Stomach (tissue), 9 donors: Measurements from ENCODE around the gene DLX6. TPM values are rescaled to one million over a fixed set of nuclear protein-coding genes. Genes with fewer than 3 reads are reported as not detected.

ENCODE experiments used
- DNase-seq, 2 donors: peaks; one replicate each; pipeline versions ENCODE4 v3.0.0 to v3.0.0-alpha.2; 2013 to 2019
- H3K27ac ChIP-seq, 5 donors: fragments of 200-600 bp in 4 of 5; sonication (generic) in 4 of 5; one replicate each; pipeline ENCODE4 v1.5.1; 2013 to 2019; ENCODE audit warnings: mild to moderate bottlenecking in 1 of 5, moderate library complexity in 1 of 5
- H3K27me3 ChIP-seq, 3 donors: fragments of 200-600 bp; sonication (generic); one replicate each; pipeline ENCODE4 v1.5.1; 2017 to 2019; ENCODE audit warnings: mixed run types in 1 of 3
- H3K36me3 ChIP-seq, 4 donors: fragments of 200-600 bp; sonication (generic); 1 replicate in 3 of 4; 2 replicates in 1 of 4; pipeline ENCODE4 v1.5.1; 2016 to 2019
- H3K4me1 ChIP-seq, 4 donors: fragments of 200-600 bp; sonication (generic); one replicate each; pipeline ENCODE4 v1.5.1; 2016 to 2019
- H3K4me3 ChIP-seq, 4 donors: fragments of 200-600 bp; sonication (generic) in 3 of 4; one replicate each; pipeline ENCODE4 v1.5.1; 2016 to 2019; ENCODE audit warnings: mild to moderate bottlenecking in 1 of 4
- H3K9me3 ChIP-seq, 4 donors: fragments of 200-600 bp; sonication (generic); one replicate each; pipeline ENCODE4 v1.5.1; 2016 to 2019
- EP300 ChIP-seq: sonication (generic); formaldehyde crosslinking; IDR thresholded peaks from one replicate; pipeline ENCODE4 v1.6.1; 2017; ENCODE audit warnings: antibody characterized with exemption
- POLR2A ChIP-seq, 4 donors: fragments of 450-650 bp; IDR thresholded peaks; one replicate each; pipeline ENCODE4 v1.6.1; 2016; ENCODE audit warnings: antibody characterized with exemption in 4 of 4, control low read depth in 2 of 4, mild to moderate bottlenecking in 1 of 4, moderate library complexity in 1 of 4
- POLR2AphosphoS5 ChIP-seq, 3 donors: sonication (generic); formaldehyde crosslinking; IDR thresholded peaks; one replicate each; pipeline ENCODE4 v1.6.1; 2016; ENCODE audit warnings: antibody characterized with exemption in 3 of 3
- WGBS, 5 donors: extraction: QIAGEN DNeasy Blood & Tissue Kit in 3 of 5; methylation state at CpG; one replicate each; pipeline versions ENCODE4 v1.1.5 to v1.1.7; 2013 to 2018; 5-methylcytosine and 5-hydroxymethylcytosine counted together
- intact Hi-C: fragments of 100-400 bp; cut with DNase I; formaldehyde crosslinking; loops from one replicate; pipeline ENCODE4 v1.15.1; 2023; ENCODE audit warnings: low total_unique reads
- polyA plus RNA-seq, 3 donors: library from polyadenylated mRNA; stranded (reverse); fragments of 200-250 nt; gene quantifications; one replicate each; pipeline ENCODE4 v1.2.3, GENCODE V29; 2013
- total RNA-seq, 5 donors: library from RNA; depleted of rRNA; stranded (reverse); fragments of >200 nt; gene quantifications; one replicate each; pipeline versions ENCODE4 v1.1.0 to v1.2.3, GENCODE V29; 2014 to 2016
- TF ChIP-seq, protein P1 (sequence below), 7 experiments: fragments of 450-650 bp in 4 of 7; fragments of 200-600 bp in 3 of 7; sonication (generic) in 3 of 7; IDR thresholded peaks; one replicate each; pipeline ENCODE4 v1.5.1; 2016 to 2019; ENCODE audit warnings: antibody characterized with exemption in 7 of 7, control low read depth in 2 of 7, mild to moderate bottlenecking in 1 of 7
- donor health status: healthy with polysubstance abuse.
- donor health status: Bipolar disorder and iron deficiency.
- donor health status: healthy.

The DLX6 gene
- total and polyA plus RNA-seq, 8 donors: 0.08 TPM; not detected in 7

DNA sequence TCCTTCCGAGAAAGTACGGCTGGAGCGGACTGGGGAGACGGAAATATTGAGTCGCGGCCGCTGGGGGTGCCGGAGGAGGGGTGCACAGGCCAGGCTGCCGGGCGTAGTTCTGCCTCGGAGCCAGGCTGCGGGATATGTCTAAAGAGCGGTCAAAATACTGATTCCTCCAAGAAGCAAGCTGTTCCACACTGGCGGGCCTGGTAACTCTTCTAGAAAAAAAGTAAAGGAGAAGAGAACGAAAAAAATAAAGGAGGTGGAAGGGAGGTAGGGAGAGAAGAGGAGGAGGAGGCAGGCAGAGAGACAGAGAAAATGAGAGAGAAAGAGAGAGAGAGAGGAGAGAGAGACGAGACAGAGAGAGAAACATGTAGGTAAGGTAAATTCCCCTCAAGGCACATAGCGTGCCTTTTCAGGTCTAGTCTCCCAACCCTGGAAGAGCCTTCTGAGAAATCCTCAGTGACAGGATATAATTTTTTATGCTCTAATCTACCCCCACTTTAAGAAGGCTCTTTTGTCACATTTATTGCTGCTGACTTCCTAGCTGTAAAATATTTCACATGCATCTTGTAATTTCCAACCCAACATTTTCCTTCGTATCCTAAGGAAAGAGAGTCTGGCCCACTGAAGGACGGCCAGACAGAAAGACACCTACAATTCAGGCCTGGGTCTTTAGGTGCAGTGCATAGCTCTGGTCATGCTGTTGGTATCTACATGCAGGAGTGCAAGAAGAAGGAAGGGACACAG is 13.6 kb downstream of the DLX6 start:
- no peak for DNase-seq
- no peak overlapping the region for H3K27ac ChIP-seq
- H3K36me3 ChIP-seq: no peaks in the 10 kb centered on the region
- H3K4me3 ChIP-seq: no peak overlapping the region
- H3K9me3 ChIP-seq: peaks cover 0 to 7% (median 0%) of the 10 kb centered on the region in 4 donors
- intact Hi-C loops: no loop called here
- peaks cover 62 to 100% (median 100%) of the 10 kb centered on the region in 3 donors for H3K27me3 ChIP-seq
- no peak for TF ChIP-seq POLR2AphosphoS5 (IDR thresholded peaks at IDR 0.05)
- TF ChIP-seq EP300: no peak
- TF ChIP-seq POLR2A (IDR thresholded peaks at IDR 0.05): no peak
- TF ChIP-seq, protein P1, sequence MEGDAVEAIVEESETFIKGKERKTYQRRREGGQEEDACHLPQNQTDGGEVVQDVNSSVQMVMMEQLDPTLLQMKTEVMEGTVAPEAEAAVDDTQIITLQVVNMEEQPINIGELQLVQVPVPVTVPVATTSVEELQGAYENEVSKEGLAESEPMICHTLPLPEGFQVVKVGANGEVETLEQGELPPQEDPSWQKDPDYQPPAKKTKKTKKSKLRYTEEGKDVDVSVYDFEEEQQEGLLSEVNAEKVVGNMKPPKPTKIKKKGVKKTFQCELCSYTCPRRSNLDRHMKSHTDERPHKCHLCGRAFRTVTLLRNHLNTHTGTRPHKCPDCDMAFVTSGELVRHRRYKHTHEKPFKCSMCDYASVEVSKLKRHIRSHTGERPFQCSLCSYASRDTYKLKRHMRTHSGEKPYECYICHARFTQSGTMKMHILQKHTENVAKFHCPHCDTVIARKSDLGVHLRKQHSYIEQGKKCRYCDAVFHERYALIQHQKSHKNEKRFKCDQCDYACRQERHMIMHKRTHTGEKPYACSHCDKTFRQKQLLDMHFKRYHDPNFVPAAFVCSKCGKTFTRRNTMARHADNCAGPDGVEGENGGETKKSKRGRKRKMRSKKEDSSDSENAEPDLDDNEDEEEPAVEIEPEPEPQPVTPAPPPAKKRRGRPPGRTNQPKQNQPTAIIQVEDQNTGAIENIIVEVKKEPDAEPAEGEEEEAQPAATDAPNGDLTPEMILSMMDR (IDR thresholded peaks at IDR 0.05): no peak
- 11 to 20% (median 13%) methylated on average over 19 of the region's 19 CpGs for WGBS, 5 donors
- H3K4me1 ChIP-seq: peaks cover under 1 to 63% (median 45%) of the 10 kb centered on the region in 4 donors

- Histone ChIP-seq H3K27ac (no peak overlapping the region), H3K27me3 (peaks cover 70 to 100% (median 100%) of the 10 kb centered on the region in 3 donors), H3K36me3 (no peaks in the 10 kb centered on the region), H3K4me3 (no peak overlapping the region), H3K4me1 (peaks cover 8 to 71% (median 53%) of the 10 kb centered on the region in 4 donors), H3K9me3 (peaks cover 0 to 7% (median 0%) of the 10 kb centered on the region in 4 donors)
- TF ChIP-seq, protein P1 (IDR thresholded peaks at IDR 0.05): no peak
- no peak for TF ChIP-seq EP300
- TF ChIP-seq POLR2AphosphoS5 (IDR thresholded peaks at IDR 0.05): no peak
- no peak for TF ChIP-seq POLR2A (IDR thresholded peaks at IDR 0.05)
- intact Hi-C loops: loop anchor here (10.0 kb wide), 1 partner anchor 1105 kb away; no protein-coding TSS in a partner anchor
- DNase-seq: no peak
- WGBS, 5 donors: 12 to 20% (median 19%) methylated on average over 5 of the region's 5 CpGs
These were observed 14.4 kb downstream of the DLX6 start for GRCh38 chr7:97019710-97020225.

- whole genome bisulfite sequencing, 5 donors: 11 to 19% (median 15%) methylated on average over 17 of the region's 17 CpGs
- H3K9me3 ChIP-seq: peaks cover 0 to 7% (median 0%) of the 10 kb centered on the region in 4 donors
- TF ChIP-seq POLR2A (IDR thresholded peaks at IDR 0.05): no peak
- TF ChIP-seq EP300: no peak
- TF ChIP-seq, protein P1 (IDR thresholded peaks at IDR 0.05): no peak
- intact Hi-C loops: loop anchor here (10.0 kb wide), 1 partner anchor 1106 kb away; no protein-coding TSS in a partner anchor
- peaks cover 65 to 100% (median 100%) of the 10 kb centered on the region in 3 donors for H3K27me3 ChIP-seq
- peaks cover 9 to 78% (median 59%) of the 10 kb centered on the region in 4 donors for H3K4me1 ChIP-seq
- no peak overlapping the region for H3K27ac ChIP-seq
- DNase-seq: no peak
- H3K36me3 ChIP-seq: no peaks in the 10 kb centered on the region
- no peak overlapping the region for H3K4me3 ChIP-seq
These were observed 15.2 kb downstream of the DLX6 start for GRCh38 chr7:97020601-97020995.

GRCh38 chr7:97020996-97021746 is 15.8 kb downstream of the DLX6 start:
- peaks cover 9 to 79% (median 63%) of the 10 kb centered on the region in 4 donors for H3K4me1 ChIP-seq

More at GRCh38 chr7:97020996-97021746, 15.8 kb downstream of the DLX6 start:
- Histone ChIP-seq H3K36me3 (no peaks in the 10 kb centered on the region), H3K27ac (no peak overlapping the region), H3K4me3 (no peak overlapping the region), H3K27me3 (peaks cover 65 to 100% (median 100%) of the 10 kb centered on the region in 3 donors), H3K9me3 (peaks cover 0 to 7% (median 0%) of the 10 kb centered on the region in 4 donors)
- WGBS, 5 donors: 8 to 16% (median 9%) methylated on average over 31 to 67 of the region's 67 CpGs
- intact Hi-C loops: loop anchor here (10.0 kb wide), 1 partner anchor 1106 kb away; no protein-coding TSS in a partner anchor
- TF ChIP-seq POLR2A (IDR thresholded peaks at IDR 0.05): no peak
- TF ChIP-seq, protein P1 (IDR thresholded peaks at IDR 0.05): no peak
- TF ChIP-seq EP300: no peak
- no peak for TF ChIP-seq POLR2AphosphoS5 (IDR thresholded peaks at IDR 0.05)
- no peak for DNase-seq
